ENCODE measurements around the gene HSH2D. TPM values are rescaled to one million over a fixed set of nuclear protein-coding genes. Genes with fewer than 3 reads are reported as not detected.

The HSH2D gene
- total RNA-seq, 2 donors from 2014 or later: 0.66 to 0.68 TPM

DNA sequence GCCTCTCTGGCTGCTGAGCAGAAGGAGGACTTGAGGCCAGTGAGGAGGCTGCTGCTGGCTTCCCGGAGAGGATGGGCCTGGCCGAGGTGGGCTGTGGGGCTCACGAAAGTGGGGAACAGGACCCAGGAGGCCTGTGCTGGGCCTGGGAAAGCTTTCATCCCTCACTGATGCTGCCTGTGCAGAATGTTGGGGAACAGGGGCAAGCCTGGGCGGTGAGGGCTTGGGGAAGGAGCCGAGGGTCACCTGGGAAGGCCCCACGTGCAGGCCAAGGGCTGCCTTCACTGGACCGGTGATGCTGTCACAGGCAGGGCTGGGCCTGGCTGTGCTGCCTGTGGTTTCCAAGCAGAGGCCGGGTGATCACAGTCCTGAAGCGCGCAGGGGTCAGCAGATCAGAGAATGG, 63.6 kb downstream of the HSH2D start:
- WGBS, 2 experiments (ENCODE audit: insufficient coverage in 1 of 2, insufficient read length in 1 of 2): 91 to 96% methylated on average over 9 to 10 of the region's 10 CpGs
- H3K27ac Mint-ChIP-seq: no peak overlapping the region

DNA sequence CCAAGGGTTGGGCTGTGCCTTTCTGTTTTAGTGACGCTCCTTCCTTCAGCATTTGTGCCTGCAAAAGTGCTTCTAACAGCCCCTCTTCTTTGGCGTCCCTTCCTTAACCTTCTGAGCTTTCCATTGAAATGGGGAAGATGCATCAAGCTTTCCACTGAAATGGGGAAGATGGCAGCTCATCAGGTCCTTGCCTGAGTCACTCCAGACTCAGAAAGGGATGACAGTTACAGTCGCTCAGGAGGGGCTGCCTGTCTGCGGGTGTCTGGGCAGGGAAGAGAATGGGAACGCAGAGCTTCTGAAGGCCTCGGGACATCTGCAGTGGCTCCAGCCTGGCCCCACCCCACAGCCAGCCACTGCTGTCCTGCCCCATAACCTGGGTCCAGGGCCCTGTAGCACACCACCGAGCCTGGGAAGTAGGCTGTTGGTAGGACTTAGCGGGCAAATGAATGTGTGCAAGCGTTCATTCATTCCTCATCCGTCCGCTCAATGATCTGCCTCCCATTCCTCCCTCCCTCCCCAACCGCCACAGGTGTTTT, 64.1 kb downstream of the HSH2D start:
- no peak for DNase-seq

More for the DNA sequence above, 63.6 kb downstream of the HSH2D start:
- peaks cover 42% of the 10 kb centered on the region for H3K36me3 Mint-ChIP-seq (ENCODE audit: low read depth)
- DNase-seq: no peak
- peaks cover 59% of the 10 kb centered on the region for H3K36me3 ChIP-seq (ENCODE audit: control insufficient read depth, insufficient read depth, low read length)
- no peak overlapping the region for H3K9ac ChIP-seq (ENCODE audit: extremely low read depth, low read length, poor library complexity, severe bottlenecking)
- H3K4me3 ChIP-seq (ENCODE audit: low read length): no peak overlapping the region
- no peaks in the 10 kb centered on the region for H3K9me3 Mint-ChIP-seq
- no peak overlapping the region for H3K27ac ChIP-seq (ENCODE audit: low read depth, low read length)
- no peaks in the 10 kb centered on the region for H3K27me3 Mint-ChIP-seq (ENCODE audit: insufficient read depth)
- H3K4me1 ChIP-seq (ENCODE audit: control insufficient read depth, insufficient read depth, low read length): no peaks in the 10 kb centered on the region
- TF ChIP-seq, protein P1, sequence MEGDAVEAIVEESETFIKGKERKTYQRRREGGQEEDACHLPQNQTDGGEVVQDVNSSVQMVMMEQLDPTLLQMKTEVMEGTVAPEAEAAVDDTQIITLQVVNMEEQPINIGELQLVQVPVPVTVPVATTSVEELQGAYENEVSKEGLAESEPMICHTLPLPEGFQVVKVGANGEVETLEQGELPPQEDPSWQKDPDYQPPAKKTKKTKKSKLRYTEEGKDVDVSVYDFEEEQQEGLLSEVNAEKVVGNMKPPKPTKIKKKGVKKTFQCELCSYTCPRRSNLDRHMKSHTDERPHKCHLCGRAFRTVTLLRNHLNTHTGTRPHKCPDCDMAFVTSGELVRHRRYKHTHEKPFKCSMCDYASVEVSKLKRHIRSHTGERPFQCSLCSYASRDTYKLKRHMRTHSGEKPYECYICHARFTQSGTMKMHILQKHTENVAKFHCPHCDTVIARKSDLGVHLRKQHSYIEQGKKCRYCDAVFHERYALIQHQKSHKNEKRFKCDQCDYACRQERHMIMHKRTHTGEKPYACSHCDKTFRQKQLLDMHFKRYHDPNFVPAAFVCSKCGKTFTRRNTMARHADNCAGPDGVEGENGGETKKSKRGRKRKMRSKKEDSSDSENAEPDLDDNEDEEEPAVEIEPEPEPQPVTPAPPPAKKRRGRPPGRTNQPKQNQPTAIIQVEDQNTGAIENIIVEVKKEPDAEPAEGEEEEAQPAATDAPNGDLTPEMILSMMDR (conservative IDR thresholded peaks at IDR 0.05): no peak
- no peaks in the 10 kb centered on the region for H3K27me3 ChIP-seq (ENCODE audit: control insufficient read depth, insufficient read depth, low read length, poor library complexity, severe bottlenecking)
- H3K9me3 ChIP-seq (ENCODE audit: control insufficient read depth, low read length): no peaks in the 10 kb centered on the region
- H3K4me1 Mint-ChIP-seq: no peaks in the 10 kb centered on the region
- no peak overlapping the region for H3K4me3 Mint-ChIP-seq

More for the DNA sequence above, 64.1 kb downstream of the HSH2D start:
- Mint-ChIP-seq H3K27me3 (ENCODE audit: insufficient read depth) (no peaks in the 10 kb centered on the region), H3K36me3 (ENCODE audit: low read depth) (peaks cover 43% of the 10 kb centered on the region), H3K4me3 (no peak overlapping the region), H3K4me1 (no peaks in the 10 kb centered on the region), H3K27ac (no peak overlapping the region), H3K9me3 (no peaks in the 10 kb centered on the region)
- Histone ChIP-seq H3K4me3 (ENCODE audit: low read length) (no peak overlapping the region), H3K9me3 (ENCODE audit: control insufficient read depth, low read length) (no peaks in the 10 kb centered on the region), H3K36me3 (ENCODE audit: control insufficient read depth, insufficient read depth, low read length) (peaks cover 58% of the 10 kb centered on the region), H3K27ac (ENCODE audit: low read depth, low read length) (no peak overlapping the region), H3K4me1 (ENCODE audit: control insufficient read depth, insufficient read depth, low read length) (no peaks in the 10 kb centered on the region), H3K27me3 (ENCODE audit: control insufficient read depth, insufficient read depth, low read length, poor library complexity, severe bottlenecking) (no peaks in the 10 kb centered on the region), H3K9ac (ENCODE audit: extremely low read depth, low read length, poor library complexity, severe bottlenecking) (no peak overlapping the region)
- TF ChIP-seq, protein P1 (conservative IDR thresholded peaks at IDR 0.05): no peak
- 91 to 96% methylated on average over 4 to 12 of the region's 12 CpGs for WGBS, 2 experiments (ENCODE audit: insufficient coverage in 1 of 2, insufficient read length in 1 of 2)

Other genes starting within 250 kb of the HSH2D start
- gene CYP4F2, start 245.6 kb upstream of the HSH2D start, total RNA-seq: not detected
- gene CYP4F11, start 209.2 kb upstream of the HSH2D start, total RNA-seq: not detected
- not detected for gene OR10H4, start 194.7 kb upstream of the HSH2D start, total RNA-seq
- 100 to 1,000 TPM; 387 to 437 TPM for gene TPM4, start 67.2 kb upstream of the HSH2D start, total RNA-seq
- gene RAB8A, start 31.8 kb upstream of the HSH2D start, total RNA-seq: 10 to 100 TPM; 67.7 to 86.0 TPM
- gene CIB3, start 29.8 kb downstream of the HSH2D start, total RNA-seq: not detected
- 10 to 100 TPM; 71.8 to 80.1 TPM for gene FAM32A, start 41.7 kb downstream of the HSH2D start, total RNA-seq
- 10 to 100 TPM; 35.0 to 51.6 TPM for gene AP1M1, start 54.2 kb downstream of the HSH2D start, total RNA-seq
- 1 to 10 TPM in 1 of 2 donors, under 1 TPM in 1; 0.22 to 1.4 TPM for gene KLF2, start 181.1 kb downstream of the HSH2D start, total RNA-seq

Measured in endodermal cell (in vitro differentiated cells).